NAMALWA (cell line): ENCODE data around the gene RAI1.

ENCODE experiments used
- DNase-seq: peaks from one replicate; pipeline ENCODE4 v3.0.0-alpha.2; 2015; ENCODE audit warnings: low spot score

The RAI1 gene

DNA sequence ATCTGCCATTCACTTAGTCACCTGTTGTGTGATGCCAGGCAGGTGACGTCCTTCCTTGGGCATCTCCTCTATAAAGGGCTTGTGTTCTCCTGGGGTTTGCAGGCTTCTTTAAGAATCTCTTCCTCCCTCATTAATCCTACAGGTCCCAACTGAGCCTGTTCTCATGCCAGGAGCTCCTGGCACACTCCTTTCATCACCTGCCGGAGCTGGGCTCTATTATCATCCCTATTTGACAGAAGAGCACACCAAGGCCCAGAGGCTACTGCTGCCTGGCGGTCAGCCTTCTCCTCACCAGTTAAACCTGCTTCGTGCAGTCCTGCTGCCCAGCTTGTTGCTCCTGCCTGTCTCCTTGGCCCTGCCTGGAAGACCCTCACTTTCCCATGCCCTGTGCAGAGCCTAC is 51.2 kb downstream of the RAI1 start:
- DNase-seq = no peak

GRCh38 chr17:17732892-17733670 is 51.8 kb downstream of the RAI1 start:
- DNase-seq = no peak

GRCh38 chr17:17736205-17737183 is 55.2 kb downstream of the RAI1 start:
- DNase-seq = no peak

GRCh38 chr17:17737961-17738894 is 57.0 kb downstream of the RAI1 start:
- peak; percentile 69 for DNase-seq

DNA sequence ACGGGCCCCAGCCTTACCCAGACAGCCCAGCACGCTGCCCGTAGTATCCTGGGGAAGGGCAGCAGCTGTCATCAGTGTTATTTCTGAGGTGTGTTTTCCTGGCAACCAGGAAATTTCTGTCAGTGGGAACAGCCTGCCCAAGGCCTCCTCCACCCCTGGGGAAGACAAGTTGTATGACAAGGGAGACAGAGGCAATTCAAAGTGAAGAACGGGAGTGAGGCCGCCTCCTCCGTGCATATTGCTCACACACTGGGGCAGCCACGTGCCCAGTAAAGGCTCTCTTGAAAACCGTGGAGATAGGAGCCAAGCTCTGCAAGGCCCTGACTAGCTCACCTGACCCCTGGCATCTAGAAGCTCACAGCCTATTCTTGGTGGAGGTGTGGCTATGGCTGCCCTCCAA is 57.6 kb downstream of the RAI1 start:
- DNase-seq = no peak

GRCh38 chr17:17739388-17740066 is 58.3 kb downstream of the RAI1 start:
- DNase-seq = no peak

- no peak for DNase-seq
Observed at GRCh38 chr17:17740615-17741348, 59.5 kb downstream of the RAI1 start.

DNA sequence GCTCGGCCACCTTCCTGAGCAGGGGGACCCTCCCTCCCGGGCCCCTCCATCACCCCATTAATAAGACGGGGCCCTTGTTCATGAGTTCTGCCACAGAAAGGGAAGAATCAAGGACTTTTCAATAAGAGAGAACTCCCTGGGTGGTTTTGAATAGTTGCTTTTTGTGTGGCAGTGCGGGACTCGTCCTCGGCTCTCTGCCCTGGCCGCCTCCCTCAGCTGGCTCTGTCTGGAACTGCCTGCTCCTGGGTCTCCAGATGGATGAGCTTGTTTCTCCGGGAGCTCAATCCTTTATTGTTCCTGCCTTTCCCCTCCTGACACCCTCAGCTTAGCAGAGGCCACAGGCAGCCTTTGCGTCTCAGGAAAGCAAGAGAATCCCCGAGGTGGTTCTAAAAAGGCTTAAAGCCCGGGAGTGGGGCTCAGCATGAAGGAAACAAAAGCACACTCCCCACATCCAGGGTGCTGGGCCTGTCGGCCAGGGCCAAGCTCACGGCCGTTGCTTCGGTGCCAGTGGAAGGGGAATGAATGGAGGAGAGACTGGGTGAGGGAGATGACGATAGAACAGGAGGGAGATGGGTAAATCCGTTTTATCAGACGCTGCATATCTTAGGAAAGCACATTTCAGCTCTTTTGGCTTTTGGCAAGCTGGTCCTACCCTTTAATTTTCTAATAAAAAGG is 60.2 kb downstream of the RAI1 start:
- no peak for DNase-seq

DNA sequence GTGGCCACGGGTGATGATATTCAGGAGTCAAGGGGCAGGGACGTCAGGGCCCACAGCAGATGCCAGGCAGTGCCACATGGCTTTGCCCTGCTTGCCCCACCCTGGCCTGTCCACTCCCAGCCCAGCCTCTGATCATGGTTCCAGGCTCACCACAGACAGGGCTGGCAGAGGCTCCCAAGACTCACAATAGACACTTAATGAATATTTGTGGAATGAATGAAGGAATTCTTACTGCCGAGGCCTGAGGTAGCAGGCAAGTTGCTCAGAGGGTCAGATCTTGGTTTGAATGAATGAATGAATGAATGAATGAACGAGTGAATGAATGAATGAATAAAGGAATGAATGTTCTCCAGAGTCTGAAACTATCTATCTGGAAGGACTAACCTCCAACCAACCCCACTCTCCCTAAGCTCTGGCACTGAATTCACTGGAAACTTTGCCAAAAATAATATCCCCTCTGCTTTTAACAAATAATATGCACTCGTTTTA is 60.9 kb downstream of the RAI1 start:
- no peak for DNase-seq

- no peak for DNase-seq
Observed at GRCh38 chr17:17742688-17743390, 61.6 kb downstream of the RAI1 start.

DNA sequence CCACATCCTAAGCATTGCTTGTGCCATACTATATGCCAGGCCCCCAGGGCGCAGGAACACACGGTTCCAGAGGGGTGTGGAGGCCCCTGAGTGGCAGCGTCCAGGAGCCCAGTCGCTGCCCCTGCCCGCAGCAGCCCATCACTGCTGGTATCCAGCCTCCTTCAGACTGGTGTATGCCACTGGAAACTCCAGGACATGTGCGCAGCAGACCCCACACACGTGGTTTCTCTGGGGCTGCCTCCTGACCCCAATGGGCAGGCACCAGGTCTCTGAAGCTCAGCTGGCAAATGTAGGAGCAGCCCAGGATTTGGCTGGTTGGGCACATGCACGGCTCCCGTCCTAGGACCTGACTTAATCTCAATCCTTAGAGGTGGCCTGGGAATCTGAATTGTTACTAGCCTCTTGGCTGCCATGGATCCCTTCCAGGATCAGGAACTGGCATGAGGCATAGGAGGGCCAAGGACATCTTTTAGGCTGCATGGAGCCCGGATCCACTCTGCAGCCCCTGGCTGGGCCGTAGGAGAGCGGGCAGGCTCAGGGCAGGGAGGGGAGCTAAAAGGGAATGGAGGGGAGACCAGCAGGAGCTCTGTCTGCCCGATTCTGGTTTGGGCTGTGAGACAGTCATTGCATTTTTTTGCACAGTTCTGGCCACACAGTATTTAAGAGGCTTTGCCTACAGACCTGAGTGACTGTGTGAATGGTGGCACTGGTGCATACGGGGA is 62.3 kb downstream of the RAI1 start:
- DNase-seq = no peak

DNA sequence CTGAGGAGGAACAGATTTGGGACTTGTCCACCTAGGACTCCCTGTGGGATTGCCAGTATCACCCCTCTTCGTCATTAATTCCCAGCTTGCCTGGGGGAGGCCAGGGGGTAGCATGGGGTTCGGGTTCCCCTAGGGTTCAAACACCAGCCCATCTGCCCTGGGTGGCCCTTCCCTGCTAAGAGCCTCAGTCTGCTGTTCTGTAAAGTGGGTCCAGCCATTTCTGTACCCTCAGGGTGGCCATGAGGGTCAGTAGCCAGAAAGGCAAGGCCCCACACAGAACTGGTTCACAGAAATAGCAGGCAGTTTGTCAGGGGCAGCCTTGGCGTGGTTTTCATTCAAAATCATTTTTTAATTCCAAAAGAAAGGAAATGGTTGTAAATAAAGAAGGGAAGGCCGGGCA is 62.9 kb downstream of the RAI1 start:
- DNase-seq = no peak

DNA sequence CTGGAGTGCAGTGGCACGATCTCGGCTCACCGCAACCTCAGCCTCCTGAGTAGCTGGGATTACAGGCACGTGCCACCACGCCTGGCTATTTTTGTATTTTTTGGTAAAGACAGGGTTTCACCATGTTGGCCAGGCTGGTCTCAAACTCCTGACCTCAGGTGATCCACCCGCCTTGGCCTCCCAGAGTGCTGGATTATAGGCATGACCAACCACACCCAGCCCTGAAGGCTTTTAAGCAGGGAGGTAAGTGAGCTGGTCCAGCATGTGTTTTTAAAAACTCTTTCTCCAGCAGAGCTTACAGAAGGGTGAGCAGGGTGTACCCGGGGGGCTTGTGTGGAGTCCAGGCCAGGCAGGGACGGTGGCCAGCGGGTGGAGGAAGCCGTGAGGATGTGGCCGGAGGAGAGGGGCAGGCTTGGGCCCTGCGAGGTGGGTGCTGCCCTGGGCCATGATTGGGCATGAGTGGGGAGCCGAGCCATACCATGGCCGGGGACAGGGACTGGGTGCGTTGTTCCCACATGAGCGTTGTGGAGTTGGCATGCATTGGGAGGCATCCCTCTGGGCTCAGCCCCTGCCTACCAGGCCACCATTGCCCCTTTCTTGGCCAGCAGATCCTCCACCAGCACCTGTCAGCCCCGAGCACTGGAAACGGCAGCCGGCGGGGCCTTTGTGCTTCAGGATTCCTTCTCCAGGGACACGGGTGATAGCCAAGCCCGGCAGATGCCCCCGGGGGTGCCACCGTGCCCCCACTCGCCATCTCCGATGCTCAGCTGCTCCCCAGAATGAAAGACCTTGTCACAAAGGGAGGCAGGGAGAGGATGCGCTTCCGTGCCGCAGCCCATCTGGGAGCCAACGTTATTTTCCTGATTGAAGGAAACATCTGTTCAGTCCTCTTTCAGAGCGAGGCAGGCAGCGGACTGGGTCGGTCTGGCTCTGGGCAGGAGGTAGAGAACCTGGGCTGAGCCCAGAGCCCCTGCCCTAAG is 64.5 kb downstream of the RAI1 start:
- DNase-seq = no peak

- DNase-seq = no peak
Observed at GRCh38 chr17:17748179-17748578, 66.9 kb downstream of the RAI1 start.

DNA sequence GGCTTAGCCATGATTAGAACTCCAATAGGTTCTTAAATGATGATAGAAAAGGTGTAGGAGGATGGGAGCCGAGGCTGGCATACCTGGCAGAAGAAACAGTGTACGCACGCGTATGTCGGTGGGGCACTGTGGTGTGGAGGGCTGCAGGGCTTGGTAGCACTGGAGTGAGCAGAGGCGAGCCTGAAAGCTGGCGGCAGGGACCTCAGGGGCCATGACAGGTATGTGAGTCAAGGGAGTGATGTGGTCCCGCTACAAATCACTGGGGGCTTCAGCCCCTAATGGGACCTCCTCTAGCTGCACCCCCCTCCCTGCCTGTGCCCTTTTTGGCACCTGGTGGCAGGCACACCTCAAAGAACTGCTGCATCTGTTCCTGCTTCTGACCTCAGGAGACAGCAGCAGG is 67.3 kb downstream of the RAI1 start:
- no peak for DNase-seq

DNA sequence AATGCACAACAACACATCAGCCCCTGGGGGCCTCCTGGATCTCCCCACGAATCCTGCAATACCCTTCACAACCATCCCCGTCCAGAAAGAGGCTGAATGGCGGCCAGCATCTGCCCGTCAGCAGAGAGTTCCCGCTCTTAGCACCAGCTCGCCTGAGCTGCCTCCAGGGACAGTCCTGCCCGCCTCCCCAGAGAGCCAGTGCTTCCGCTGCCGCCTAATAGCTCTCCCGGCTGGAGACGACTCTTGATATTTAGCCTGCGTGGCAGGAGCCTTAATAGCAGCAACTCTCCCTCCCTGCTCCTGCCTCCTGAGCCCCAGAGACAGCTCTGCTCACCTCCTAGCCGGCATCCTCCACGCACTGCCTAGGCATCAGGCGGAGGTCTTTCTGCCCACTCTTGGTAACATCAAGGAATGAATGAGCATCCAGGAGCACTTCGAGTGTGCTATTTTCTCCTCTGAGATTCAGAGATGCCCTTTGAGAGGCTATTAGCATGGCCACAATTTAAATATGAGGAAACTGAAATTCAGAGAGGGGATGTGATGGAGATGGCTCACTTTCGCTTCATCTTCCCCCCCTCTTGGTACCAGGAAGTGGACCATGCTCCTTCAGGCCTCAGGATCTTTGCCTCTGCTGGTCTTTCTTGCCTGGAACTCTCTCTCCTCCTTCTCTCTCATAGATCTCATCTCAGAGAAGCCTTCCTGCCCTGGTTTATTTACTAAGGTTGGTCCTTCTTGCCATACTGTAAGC is 67.9 kb downstream of the RAI1 start:
- peak; percentile 22 for DNase-seq

GRCh38 chr17:17749921-17750320 is 68.7 kb downstream of the RAI1 start:
- DNase-seq = peak; percentile 69
